A673 (cell line): ENCODE data around the gene TANC2.

ENCODE experiments used
- CTCF ChIP-seq: fragments of 300-800, 200-600 bp; sonication (generic); conservative IDR thresholded peaks from 2 replicates; pipeline ENCODE4 v1.5.1; 2017; ENCODE audit warnings: low read depth, mild to moderate bottlenecking, antibody characterized with exemption, low read length, moderate library complexity, mixed read lengths
- EZH2 ChIP-seq: fragments of 200-600 bp; sonication (generic); IDR thresholded peaks from 2 replicates; pipeline ENCODE4 v1.6.1; 2017; ENCODE audit warnings: borderline replicate concordance, low read depth, mild to moderate bottlenecking, mixed read lengths, antibody characterized with exemption, low read length; ENCODE audit not compliant: poor library complexity, severe bottlenecking

GRCh38 chr17:62948370-62948769 is 17.7 kb upstream of the TANC2 start:
- no peak for TF ChIP-seq CTCF
- no peak for TF ChIP-seq EZH2
